Right atrium auricular region (tissue), 2 donors: Measurements from ENCODE around the gene HELT. TPM values are rescaled to one million over a fixed set of nuclear protein-coding genes. Genes with fewer than 3 reads are reported as not detected.

Source experiments
- DNase-seq: peaks from one replicate; pipeline ENCODE4 v3.0.0-alpha.2; 2019; ENCODE audit warnings: low spot score
- H3K27ac ChIP-seq, 2 donors: fragments of 200-600 bp; sonication (generic); 1 replicate in 1 of 2; 2 replicates in 1 of 2; pipeline ENCODE4 v1.5.1; 2016 to 2019
- H3K27me3 ChIP-seq, 2 donors: fragments of 200-600 bp; sonication (generic); one replicate each; pipeline versions ENCODE4 v1.5.1 to v1.6.0; 2017 to 2019
- H3K36me3 ChIP-seq: fragments of 200-600 bp; sonication (generic); one replicate; pipeline ENCODE4 v1.5.1; 2016
- H3K4me1 ChIP-seq, 2 donors: fragments of 200-600 bp; sonication (generic); one replicate each; pipeline versions ENCODE4 v1.5.1 to v1.6.0; 2017 to 2019
- H3K4me3 ChIP-seq, 2 donors: fragments of 200-600 bp; sonication (generic); 1 replicate in 1 of 2; 2 replicates in 1 of 2; pipeline ENCODE4 v1.5.1; 2017 to 2019; ENCODE audit warnings: mild to moderate bottlenecking in 1 of 2, moderate library complexity in 1 of 2
- H3K9me3 ChIP-seq, 2 donors: fragments of 200-600 bp; sonication (generic); one replicate each; pipeline ENCODE4 v1.5.1; 2019
- total RNA-seq, 2 donors: library from RNA; depleted of rRNA; stranded (reverse); fragments of >200 nt; gene quantifications; one replicate each; pipeline ENCODE4 v1.1.0, GENCODE V29; 2016
- TF ChIP-seq, protein P1 (sequence below), 2 donors: fragments of 200-600 bp; sonication (generic); IDR thresholded peaks; one replicate each; pipeline ENCODE4 v1.5.1; 2019; ENCODE audit warnings: antibody characterized with exemption in 2 of 2

HELT gene
- total RNA-seq, 2 donors from 2014 or later = not detected

GRCh38 chr4:185011408-185011807 lies 6.9 kb upstream of the HELT start:
- no peak for DNase-seq
- H3K4me1 ChIP-seq = no peaks in the 10 kb centered on the region
- H3K27ac ChIP-seq = no peak overlapping the region
- TF ChIP-seq, protein P1, sequence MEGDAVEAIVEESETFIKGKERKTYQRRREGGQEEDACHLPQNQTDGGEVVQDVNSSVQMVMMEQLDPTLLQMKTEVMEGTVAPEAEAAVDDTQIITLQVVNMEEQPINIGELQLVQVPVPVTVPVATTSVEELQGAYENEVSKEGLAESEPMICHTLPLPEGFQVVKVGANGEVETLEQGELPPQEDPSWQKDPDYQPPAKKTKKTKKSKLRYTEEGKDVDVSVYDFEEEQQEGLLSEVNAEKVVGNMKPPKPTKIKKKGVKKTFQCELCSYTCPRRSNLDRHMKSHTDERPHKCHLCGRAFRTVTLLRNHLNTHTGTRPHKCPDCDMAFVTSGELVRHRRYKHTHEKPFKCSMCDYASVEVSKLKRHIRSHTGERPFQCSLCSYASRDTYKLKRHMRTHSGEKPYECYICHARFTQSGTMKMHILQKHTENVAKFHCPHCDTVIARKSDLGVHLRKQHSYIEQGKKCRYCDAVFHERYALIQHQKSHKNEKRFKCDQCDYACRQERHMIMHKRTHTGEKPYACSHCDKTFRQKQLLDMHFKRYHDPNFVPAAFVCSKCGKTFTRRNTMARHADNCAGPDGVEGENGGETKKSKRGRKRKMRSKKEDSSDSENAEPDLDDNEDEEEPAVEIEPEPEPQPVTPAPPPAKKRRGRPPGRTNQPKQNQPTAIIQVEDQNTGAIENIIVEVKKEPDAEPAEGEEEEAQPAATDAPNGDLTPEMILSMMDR (IDR thresholded peaks at IDR 0.05) = peak in 1 of 2 donors; percentile 51
- H3K36me3 ChIP-seq = no peaks in the 10 kb centered on the region
- H3K4me3 ChIP-seq = no peak overlapping the region
- H3K9me3 ChIP-seq = no peaks in the 10 kb centered on the region
- no peaks in the 10 kb centered on the region for H3K27me3 ChIP-seq

- H3K27ac ChIP-seq = no peak overlapping the region
- no peak for DNase-seq
- peaks cover 0 to under 1% of the 10 kb centered on the region in 2 donors for H3K4me1 ChIP-seq
- no peaks in the 10 kb centered on the region for H3K36me3 ChIP-seq
- H3K9me3 ChIP-seq = no peaks in the 10 kb centered on the region
- peaks cover 4 to 5% of the 10 kb centered on the region in 2 donors for H3K27me3 ChIP-seq
- no peak overlapping the region for H3K4me3 ChIP-seq
- TF ChIP-seq, protein P1 (IDR thresholded peaks at IDR 0.05) = no peak
These were observed 4.7 kb upstream of the HELT start for GRCh38 chr4:185013417-185014125.

GRCh38 chr4:185015108-185015507 lies 3.2 kb upstream of the HELT start:
- Histone ChIP-seq H3K36me3 (no peaks in the 10 kb centered on the region), H3K27me3 (peaks cover 10 to 11% of the 10 kb centered on the region in 2 donors), H3K9me3 (no peaks in the 10 kb centered on the region), H3K4me1 (peaks cover 0 to 15% of the 10 kb centered on the region in 2 donors), H3K27ac (no peak overlapping the region), H3K4me3 (no peak overlapping the region)
- DNase-seq = no peak
- TF ChIP-seq, protein P1 (IDR thresholded peaks at IDR 0.05) = no peak

DNA sequence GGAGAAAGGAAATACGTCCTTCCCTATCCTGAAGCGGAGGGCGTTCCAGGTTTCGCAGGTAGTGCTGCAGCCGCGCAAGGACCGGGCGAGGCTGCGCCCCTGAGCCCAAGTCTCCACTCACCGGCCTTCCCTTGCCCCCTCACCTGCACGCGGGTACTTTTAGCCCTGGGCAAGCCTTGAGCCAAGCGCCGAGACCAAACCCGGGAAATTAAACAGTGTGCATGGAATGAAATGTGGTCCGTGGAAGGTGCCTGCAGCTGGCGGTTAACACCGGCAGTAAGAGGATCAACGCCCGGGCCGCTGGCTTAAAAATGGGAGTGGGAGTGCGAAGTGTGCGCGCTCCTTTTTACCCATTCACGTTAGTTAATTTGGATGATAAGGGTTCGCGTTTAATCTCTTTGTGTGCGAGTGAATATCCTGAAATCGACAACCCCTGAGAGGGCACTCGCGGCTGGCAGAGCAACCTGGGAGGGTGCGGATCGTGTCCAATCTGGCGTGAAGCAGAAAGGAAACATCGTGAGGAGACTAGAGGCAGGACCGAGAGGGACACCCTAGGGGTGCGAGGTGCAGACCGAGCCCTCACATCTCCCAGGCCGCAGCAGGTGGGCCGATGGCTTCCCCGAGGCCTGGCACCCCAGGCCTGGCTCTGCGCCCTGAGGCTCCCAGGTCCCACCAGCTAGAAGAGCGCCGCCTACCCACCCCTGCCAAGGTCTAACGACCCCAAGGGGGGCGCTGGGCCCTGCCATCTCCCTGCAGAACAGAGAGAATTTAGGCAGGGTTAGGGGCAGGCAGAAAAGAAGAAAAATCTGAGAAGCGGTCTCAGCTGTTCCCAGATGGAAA lies 2.0 kb upstream of the HELT start:
- TF ChIP-seq, protein P1 (IDR thresholded peaks at IDR 0.05) = no peak
- Histone ChIP-seq H3K9me3 (no peaks in the 10 kb centered on the region), H3K36me3 (no peaks in the 10 kb centered on the region), H3K27ac (no peak overlapping the region), H3K4me3 (no peak overlapping the region), H3K27me3 (peaks cover 11 to 20% of the 10 kb centered on the region in 2 donors), H3K4me1 (peaks cover 0 to 28% of the 10 kb centered on the region in 2 donors)
- no peak for DNase-seq

DNA sequence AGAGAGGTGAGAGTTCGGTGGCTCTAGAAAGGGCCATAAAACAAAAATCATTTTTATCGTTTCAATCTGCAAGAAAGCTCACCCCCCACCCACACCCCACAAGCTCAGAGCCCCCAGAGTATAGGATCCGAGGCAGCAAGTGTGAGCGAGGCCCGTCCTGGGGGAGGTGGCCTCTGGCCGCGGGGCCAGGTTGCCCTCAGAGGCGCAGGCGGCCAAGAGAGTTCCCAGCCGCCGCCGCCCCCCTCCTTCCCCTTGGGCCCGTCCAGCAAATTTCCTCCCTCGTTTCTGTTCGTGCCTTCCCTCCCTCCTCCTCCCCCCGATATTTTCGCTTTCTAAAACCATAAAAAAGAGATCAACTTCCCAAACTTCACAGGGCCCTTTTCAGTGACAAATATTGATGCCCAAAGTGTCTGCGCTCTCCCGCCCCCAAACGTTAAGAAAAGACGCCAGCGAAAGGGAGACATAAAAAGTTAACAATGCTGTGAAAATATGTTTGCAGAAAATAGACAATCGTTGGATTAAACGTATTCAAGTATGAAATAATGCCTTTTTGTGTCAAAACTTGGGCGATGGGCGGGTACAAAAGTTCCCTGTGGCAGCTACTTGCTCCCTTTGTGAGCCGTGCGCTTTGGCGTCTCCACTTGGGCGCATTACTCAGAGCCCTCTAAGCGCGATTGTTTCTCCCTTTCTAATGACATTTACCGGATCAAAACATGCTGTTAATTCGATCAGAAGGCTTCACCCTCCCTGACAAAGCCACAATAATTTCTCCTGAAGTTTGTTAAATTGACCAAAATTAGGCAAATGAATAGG lies 1.1 kb upstream of the HELT start:
- Histone ChIP-seq H3K27ac (no peak overlapping the region), H3K4me1 (peaks cover 0 to 32% of the 10 kb centered on the region in 2 donors), H3K36me3 (no peaks in the 10 kb centered on the region), H3K9me3 (no peaks in the 10 kb centered on the region), H3K4me3 (no peak overlapping the region), H3K27me3 (peaks cover 17 to 22% of the 10 kb centered on the region in 2 donors)
- no peak for DNase-seq
- TF ChIP-seq, protein P1 (IDR thresholded peaks at IDR 0.05) = no peak
